T-cell (primary cell): Measurements from ENCODE around the gene IQSEC1. TPM values are rescaled to one million over a fixed set of nuclear protein-coding genes. Genes with fewer than 3 reads are reported as not detected.
A peak's percentile ranks its signal among the peaks of the same experiment; 100 is the strongest.

ENCODE experiments used
- ATAC-seq, 4 experiments: fragments of 200-7000 bp in 3 of 4; fragments of 150-1000 bp in 1 of 4; cut with Tn5 transposase; replicated peaks in 1 of 4; 1 replicate in 3 of 4; 2 replicates in 1 of 4; pipeline ENCODE4 v1.10.0; 2021; ENCODE audit warnings: moderate library complexity in 3 of 4, mild to moderate bottlenecking in 2 of 4, moderate number of reproducible peaks in 1 of 4
- CTCF ChIA-PET, 2 donors: fragments of 300-600 bp; sonication (Branson Sonifier 250); formaldehyde crosslinking; loops; one replicate each; lab custom pipeline; 2022; ENCODE audit warnings: antibody characterized with exemption in 2 of 2; lab: Charles Lee
- POLR2A ChIA-PET, 2 donors: fragments of 300-600 bp; sonication (Branson Sonifier 250); formaldehyde crosslinking; loops; one replicate each; lab custom pipeline; 2022; ENCODE audit warnings: antibody characterized with exemption in 2 of 2; lab: Charles Lee
- DNase-seq, 35 experiments: peaks; one replicate each; pipeline versions ENCODE4 v3.0.0 to v3.0.0-alpha.2; 2013 to 2023
- H3K27ac ChIP-seq: one replicate; pipeline ENCODE4 v1.5.1; 2013; ENCODE audit warnings: low read length
- H3K27me3 ChIP-seq, 2 experiments: replicated peaks in 1 of 2; 1 replicate in 1 of 2; 2 replicates in 1 of 2; pipeline versions ENCODE4 v1.6.1 to v1.7.0; 2013; ENCODE audit warnings: low read length in 1 of 2, mixed read lengths in 1 of 2; ENCODE audit not compliant: control insufficient read depth in 2 of 2, insufficient read depth in 2 of 2; ENCODE audit errors: extremely low read depth in 1 of 2
- H3K36me3 ChIP-seq, 2 donors: 1 replicate in 1 of 2; 2 replicates in 1 of 2; pipeline versions ENCODE4 v1.6.1 to v1.7.0; 2013; ENCODE audit warnings: low read length in 1 of 2; ENCODE audit not compliant: control insufficient read depth in 2 of 2, insufficient read depth in 1 of 2; ENCODE audit errors: extremely low read depth in 1 of 2
- H3K4me1 ChIP-seq, 2 experiments: 1 replicate in 1 of 2; 2 replicates in 1 of 2; pipeline versions ENCODE4 v1.6.1 to v1.7.0; 2013; ENCODE audit warnings: low read length in 2 of 2, mixed read lengths in 1 of 2; ENCODE audit not compliant: insufficient read depth in 2 of 2, control insufficient read depth in 1 of 2; ENCODE audit errors: extremely low read depth in 1 of 2
- H3K4me3 ChIP-seq, 2 donors: 1 replicate in 1 of 2; 2 replicates in 1 of 2; pipeline versions ENCODE4 v1.5.1 to v1.7.0; 2013; ENCODE audit warnings: mild to moderate bottlenecking in 2 of 2, low read length in 1 of 2, moderate library complexity in 1 of 2; ENCODE audit not compliant: control insufficient read depth in 1 of 2; ENCODE audit errors: extremely low read depth in 1 of 2
- H3K9me3 ChIP-seq: 2 replicates; pipeline ENCODE4 v1.7.0; 2013
- H3K27ac Mint-ChIP-seq, 2 donors: one replicate each; pipeline ENCODE4 v1.8.0; 2020 to 2021; ENCODE audit warnings: mild to moderate bottlenecking in 2 of 2, mixed read lengths in 2 of 2
- H3K27me3 Mint-ChIP-seq, 2 donors: one replicate each; pipeline ENCODE4 v1.8.0; 2021 to 2022; ENCODE audit warnings: mixed read lengths in 2 of 2
- H3K36me3 Mint-ChIP-seq: one replicate; pipeline ENCODE4 v1.8.0; 2021; ENCODE audit warnings: mixed read lengths
- H3K4me1 Mint-ChIP-seq, 3 donors: one replicate each; pipeline ENCODE4 v1.8.0; 2020 to 2022; ENCODE audit warnings: mixed read lengths in 3 of 3, mild to moderate bottlenecking in 1 of 3
- H3K4me3 Mint-ChIP-seq, 3 donors: one replicate each; pipeline ENCODE4 v1.8.0; 2020 to 2022; ENCODE audit warnings: mild to moderate bottlenecking in 3 of 3, mixed read lengths in 3 of 3, moderate library complexity in 3 of 3
- H3K9me3 Mint-ChIP-seq, 3 donors: one replicate each; pipeline ENCODE4 v1.8.0; 2020 to 2022; ENCODE audit warnings: mixed read lengths in 3 of 3
- WGBS: methylation state at CpG from one replicate; pipeline ENCODE4 v1.1.5; 2013; ENCODE audit warnings: missing lambda C conversion rate; ENCODE audit not compliant: insufficient coverage; 5-methylcytosine and 5-hydroxymethylcytosine counted together
- total RNA-seq, 35 experiments: library from RNA in 6 of 35; stranded (reverse) in 6 of 35; fragments of 120-200 nt in 1 of 35; gene quantifications; one replicate each; pipeline versions ENCODE4 v1.2.1 to v1.2.4 and lab custom pipeline; 2013 to 2026

Gene IQSEC1
- total RNA-seq, 5 donors from 2014 or later (not counting 1 experiment from before 2014, with no cell fraction given), result 73.7 to 113 (median 86.9) TPM

DNA sequence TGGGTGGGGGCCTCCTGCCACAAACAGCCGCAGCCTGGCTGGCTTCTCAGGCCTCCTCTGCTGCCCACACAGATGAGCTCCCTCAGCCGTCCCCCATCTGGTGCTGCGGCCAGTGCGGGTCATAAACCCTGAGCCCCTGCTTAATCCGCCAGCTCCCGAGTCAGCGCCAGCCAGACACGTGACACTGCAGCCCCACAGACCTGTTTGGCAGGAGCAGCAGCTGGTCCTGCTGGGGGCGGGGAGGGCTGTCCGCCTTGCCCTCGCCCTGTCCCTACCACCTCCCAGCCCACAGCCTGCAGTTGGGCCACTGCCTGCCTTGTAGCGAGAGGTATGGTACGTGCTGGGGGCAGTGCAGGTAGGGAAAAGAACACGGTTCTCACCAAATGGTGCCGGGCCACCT lies 86.2 kb downstream of the IQSEC1 start:
- 98% methylated on average over 12 of the region's 15 CpGs for WGBS
- no peaks in the 10 kb centered on the region for H3K9me3 Mint-ChIP-seq
- no peak for DNase-seq
- no peaks in the 10 kb centered on the region for H3K27me3 ChIP-seq
- H3K9me3 ChIP-seq, result no peaks in the 10 kb centered on the region
- no peak overlapping the region for H3K27ac ChIP-seq
- H3K36me3 ChIP-seq, result peaks cover 13 to 34% of the 10 kb centered on the region in 2 donors
- peaks cover 6 to 76% of the 10 kb centered on the region in 2 experiments for H3K4me1 ChIP-seq
- peak overlapping the region in 1 of 2 donors; percentile 49 for H3K27ac Mint-ChIP-seq
- H3K36me3 Mint-ChIP-seq, result no peaks in the 10 kb centered on the region
- no peak for ATAC-seq
- peaks cover 54 to 81% (median 76%) of the 10 kb centered on the region in 3 donors for H3K4me1 Mint-ChIP-seq
- ChIA-PET CTCF (no interaction called here), POLR2A (no interaction called here)
- no peak overlapping the region for H3K4me3 Mint-ChIP-seq
- H3K27me3 Mint-ChIP-seq, result no peaks in the 10 kb centered on the region
- no peak overlapping the region for H3K4me3 ChIP-seq

- peaks cover 6 to 75% of the 10 kb centered on the region in 2 experiments for H3K4me1 ChIP-seq
- ChIA-PET CTCF (interaction anchor here in 1 of 2 donors (0.5 kb wide), 1 partner anchor 483 kb away, joined by 3 read pairs; no protein-coding TSS in a partner anchor), POLR2A (no interaction called here)
- no peaks in the 10 kb centered on the region for H3K9me3 Mint-ChIP-seq
- H3K27me3 Mint-ChIP-seq, result no peaks in the 10 kb centered on the region
- H3K27me3 ChIP-seq, result no peaks in the 10 kb centered on the region
- H3K27ac ChIP-seq, result no peak overlapping the region
- 94% methylated on average over 6 of the region's 11 CpGs for WGBS
- no peak for DNase-seq
- peaks cover 13 to 34% of the 10 kb centered on the region in 2 donors for H3K36me3 ChIP-seq
- H3K9me3 ChIP-seq, result no peaks in the 10 kb centered on the region
- H3K4me3 ChIP-seq, result no peak overlapping the region
- H3K4me3 Mint-ChIP-seq, result no peak overlapping the region
- H3K4me1 Mint-ChIP-seq, result peaks cover 59 to 81% (median 76%) of the 10 kb centered on the region in 3 donors
- ATAC-seq, result no peak
- no peaks in the 10 kb centered on the region for H3K36me3 Mint-ChIP-seq
- no peak overlapping the region for H3K27ac Mint-ChIP-seq
Observed at GRCh38 chr3:12986521-12986920, 86.7 kb downstream of the IQSEC1 start.

DNA sequence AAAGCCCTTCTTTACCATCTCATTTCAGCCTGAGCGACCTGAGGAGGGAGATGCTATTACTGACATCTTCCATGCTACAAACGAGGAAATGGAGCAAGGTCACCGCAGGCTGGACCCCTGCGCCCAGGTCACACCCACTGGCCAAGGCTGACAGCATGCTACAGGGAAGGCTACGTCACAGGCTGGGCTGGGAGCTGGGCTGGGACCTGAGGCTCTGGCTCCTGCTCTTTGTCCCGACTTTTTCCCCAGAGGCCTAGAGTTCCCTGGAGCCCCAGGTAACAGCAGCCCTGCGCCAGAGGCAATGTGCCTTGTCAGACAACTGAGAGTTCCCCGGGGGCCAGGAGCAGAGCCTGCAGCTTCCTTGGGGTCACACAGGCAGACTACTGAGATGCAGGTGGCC lies 87.2 kb downstream of the IQSEC1 start:
- Histone ChIP-seq H3K4me1 (peaks cover 6 to 70% of the 10 kb centered on the region in 2 experiments), H3K27ac (no peak overlapping the region), H3K9me3 (no peaks in the 10 kb centered on the region), H3K27me3 (no peaks in the 10 kb centered on the region), H3K4me3 (no peak overlapping the region), H3K36me3 (peaks cover 9 to 34% of the 10 kb centered on the region in 2 donors)
- Mint-ChIP-seq H3K27ac (peak overlapping the region in 1 of 2 donors; percentile 52), H3K4me1 (peaks cover 63 to 79% (median 76%) of the 10 kb centered on the region in 3 donors), H3K4me3 (no peak overlapping the region), H3K9me3 (no peaks in the 10 kb centered on the region), H3K36me3 (peaks cover under 1% of the 10 kb centered on the region), H3K27me3 (no peaks in the 10 kb centered on the region)
- WGBS, result 94% methylated on average over 8 of the region's 8 CpGs
- no peak for ATAC-seq
- DNase-seq, result no peak
- POLR2A ChIA-PET, result no interaction called here
- CTCF ChIA-PET, result interaction anchor here (0.5 to 0.8 kb wide), 3 partner anchors 9 to 483 kb away, joined by 3 to 6 read pairs (median 3); no protein-coding TSS in a partner anchor

DNA sequence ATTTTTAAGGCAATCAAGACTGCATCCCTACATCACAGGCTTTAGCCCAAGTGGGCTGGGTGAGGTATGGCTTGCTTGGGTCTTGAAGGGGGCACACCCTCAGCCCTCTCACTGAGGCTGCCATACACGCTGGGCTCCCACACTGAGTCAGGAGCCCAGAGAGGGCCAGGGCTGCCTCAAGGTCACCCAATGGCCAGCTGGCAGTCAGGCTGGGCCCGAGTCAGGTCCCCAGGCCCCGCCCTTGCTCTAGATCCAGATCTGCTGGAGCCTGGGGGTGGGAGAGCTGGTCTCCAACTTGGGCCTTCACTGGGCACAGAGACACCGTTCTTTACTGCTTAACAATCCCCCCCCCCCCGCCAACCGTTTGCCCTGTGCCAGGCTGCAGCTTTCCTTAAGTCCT lies 88.1 kb downstream of the IQSEC1 start:
- 93% methylated on average over 3 of the region's 6 CpGs for WGBS
- H3K4me1 ChIP-seq, result peaks cover 6 to 70% of the 10 kb centered on the region in 2 experiments
- DNase-seq (no peak), ATAC-seq (no peak)
- no peak overlapping the region for H3K4me3 ChIP-seq
- Mint-ChIP-seq H3K27ac (peak overlapping the region in 1 of 2 donors; percentile 11), H3K4me1 (peaks cover 69 to 79% (median 73%) of the 10 kb centered on the region in 3 donors), H3K9me3 (no peaks in the 10 kb centered on the region), H3K36me3 (peaks cover 5% of the 10 kb centered on the region), H3K4me3 (no peak overlapping the region), H3K27me3 (no peaks in the 10 kb centered on the region)
- POLR2A ChIA-PET, result no interaction called here
- peaks cover 8 to 36% of the 10 kb centered on the region in 2 donors for H3K36me3 ChIP-seq
- H3K9me3 ChIP-seq, result no peaks in the 10 kb centered on the region
- H3K27ac ChIP-seq, result no peak overlapping the region
- H3K27me3 ChIP-seq, result no peaks in the 10 kb centered on the region
- CTCF ChIA-PET, result interaction anchor here (0.6 to 1.6 kb wide), 8 partner anchors 8 to 196 kb away, joined by 3 to 8 read pairs (median 3); no protein-coding TSS in a partner anchor

DNA sequence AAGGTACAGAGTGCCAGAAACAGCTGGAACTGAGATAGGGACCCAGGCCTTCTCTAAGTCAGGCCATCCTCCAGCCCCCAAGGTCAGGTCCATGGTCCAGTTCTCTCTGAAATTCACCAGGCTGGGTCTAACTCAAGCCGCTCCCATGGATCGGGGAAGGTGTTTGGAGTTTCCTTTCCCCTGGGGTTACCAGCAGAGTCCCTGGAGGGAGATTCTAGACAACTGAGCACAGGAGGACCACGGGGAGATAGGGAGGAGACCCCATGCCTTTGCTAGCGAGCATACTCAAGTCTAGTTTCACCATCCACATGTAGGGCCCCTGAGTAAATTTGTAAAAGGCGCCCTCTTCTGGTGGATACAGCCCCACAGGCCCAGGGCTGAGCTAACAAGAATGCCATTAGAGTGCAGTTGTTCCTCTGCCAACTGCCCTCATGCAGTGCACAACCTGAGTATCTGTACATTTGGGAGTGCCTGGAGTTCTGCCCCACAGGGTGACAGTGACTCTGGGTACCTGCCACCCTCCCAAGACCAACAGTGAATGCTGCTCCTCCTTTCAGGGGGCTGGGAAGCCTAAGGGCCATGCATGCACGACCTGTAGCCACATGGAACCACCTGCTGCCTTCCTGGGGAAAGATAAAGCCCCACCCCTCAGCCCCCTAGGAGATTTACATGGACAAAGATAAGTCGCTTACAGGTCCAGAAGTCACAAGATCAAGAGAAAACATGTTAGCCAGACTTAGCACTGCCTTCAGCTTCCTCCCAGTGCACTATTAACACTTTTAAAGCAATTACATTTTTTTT lies 89.0 kb downstream of the IQSEC1 start:
- ATAC-seq (peak; percentile 77 to 85 (median 78)), DNase-seq (peak in 33 of 35 experiments; percentile 27 to 73 (median 49))
- H3K27me3 Mint-ChIP-seq, result no peaks in the 10 kb centered on the region
- H3K9me3 Mint-ChIP-seq, result no peaks in the 10 kb centered on the region
- WGBS, result 67% methylated on average over 4 of the region's 7 CpGs
- Histone ChIP-seq H3K4me3 (no peak overlapping the region), H3K4me1 (peaks cover 6 to 67% of the 10 kb centered on the region in 2 experiments), H3K27me3 (no peaks in the 10 kb centered on the region), H3K36me3 (peaks cover 12 to 41% of the 10 kb centered on the region in 2 donors), H3K9me3 (no peaks in the 10 kb centered on the region), H3K27ac (no peak overlapping the region)
- POLR2A ChIA-PET, result no interaction called here
- H3K27ac Mint-ChIP-seq, result peak overlapping the region; percentile 19 to 52
- H3K4me3 Mint-ChIP-seq, result no peak overlapping the region
- CTCF ChIA-PET, result interaction anchor here (0.6 to 1.7 kb wide), 14 partner anchors 9 to 336 kb away, joined by 3 to 10 read pairs (median 3); no protein-coding TSS in a partner anchor
- H3K4me1 Mint-ChIP-seq, result peaks cover 72 to 77% (median 73%) of the 10 kb centered on the region in 3 donors
- H3K36me3 Mint-ChIP-seq, result peaks cover 8% of the 10 kb centered on the region

GRCh38 chr3:12983319-12983718 lies 89.9 kb downstream of the IQSEC1 start:
- WGBS, result 97% methylated on average over 5 of the region's 9 CpGs
- Histone ChIP-seq H3K4me1 (peaks cover 0 to 59% of the 10 kb centered on the region in 2 experiments), H3K27me3 (no peaks in the 10 kb centered on the region), H3K4me3 (no peak overlapping the region), H3K36me3 (peaks cover 14 to 41% of the 10 kb centered on the region in 2 donors), H3K9me3 (no peaks in the 10 kb centered on the region), H3K27ac (no peak overlapping the region)
- no peak for DNase-seq
- Mint-ChIP-seq H3K4me1 (peaks cover 66 to 71% (median 71%) of the 10 kb centered on the region in 3 donors), H3K27me3 (no peaks in the 10 kb centered on the region), H3K9me3 (no peaks in the 10 kb centered on the region), H3K36me3 (peaks cover 10% of the 10 kb centered on the region), H3K27ac (peak overlapping the region in 1 of 2 donors; percentile 80), H3K4me3 (no peak overlapping the region)
- ChIA-PET POLR2A (interaction anchor here in 1 of 2 donors (0.8 kb wide), 1 partner anchor 32 kb away, joined by 3 read pairs; no protein-coding TSS in a partner anchor), CTCF (interaction anchor here (1.4 to 1.7 kb wide), 2 partner anchors 12 to 28 kb away, joined by 4 to 10 read pairs; no protein-coding TSS in a partner anchor)
- ATAC-seq, result no peak
